ENCODE results near the gene INPP5E.

- TF ChIP-seq CTCF (IDR thresholded peaks at IDR 0.05): no peak
- no peak for TF ChIP-seq POLR2A (IDR thresholded peaks at IDR 0.05)
Observed at GRCh38 chr9:136448655-136449054, 9.0 kb upstream of the INPP5E start.

All from heart left ventricle (tissue), 13 donors.